Raji (cell line): ENCODE data around the gene RADIL.

Experiments used
- POLR2A ChIP-seq: IDR thresholded peaks from 2 replicates; pipeline ENCODE4 v1.6.1; 2011; ENCODE audit warnings: low read depth, low read length, control low read depth; ENCODE audit not compliant: insufficient read depth

The RADIL gene

DNA sequence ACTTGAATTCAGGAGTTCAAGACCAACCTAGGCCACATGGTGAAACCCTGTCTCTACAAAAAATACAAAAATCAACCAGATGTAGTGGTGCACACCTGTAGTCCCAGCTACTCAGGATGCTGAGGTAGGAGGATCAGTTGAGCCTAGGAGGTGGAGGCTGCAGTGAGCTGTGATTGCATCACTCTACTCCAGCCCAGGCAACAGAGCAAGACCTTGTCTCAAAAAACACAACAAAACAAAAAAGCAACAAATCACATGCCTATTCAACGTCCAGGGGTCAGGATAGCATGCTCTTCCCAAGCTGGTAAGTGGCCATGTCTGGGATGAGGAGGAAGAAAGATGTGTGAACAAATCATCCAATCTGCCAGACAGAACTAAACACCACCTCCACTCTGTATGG lies 6.2 kb upstream of the RADIL start:
- no peak for TF ChIP-seq POLR2A

DNA sequence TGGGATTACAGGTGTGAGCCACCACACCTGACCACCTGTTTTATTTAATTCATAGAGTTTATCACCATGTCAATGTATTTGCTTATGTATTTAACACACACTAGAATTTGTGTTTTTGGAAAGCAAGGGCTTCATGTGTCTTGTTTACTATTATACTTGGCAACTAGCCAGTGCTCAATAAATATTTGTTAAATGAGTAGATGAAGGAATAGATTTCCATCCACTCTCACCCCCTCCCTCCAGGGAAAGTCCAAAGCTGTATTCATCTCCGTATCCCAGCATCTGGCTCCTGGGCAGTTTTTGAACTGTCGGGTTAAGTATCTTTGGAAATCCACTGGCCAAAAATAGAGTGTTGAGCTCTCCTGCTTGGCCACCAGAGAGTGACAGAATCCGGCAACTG lies 4.6 kb upstream of the RADIL start:
- no peak for TF ChIP-seq POLR2A

DNA sequence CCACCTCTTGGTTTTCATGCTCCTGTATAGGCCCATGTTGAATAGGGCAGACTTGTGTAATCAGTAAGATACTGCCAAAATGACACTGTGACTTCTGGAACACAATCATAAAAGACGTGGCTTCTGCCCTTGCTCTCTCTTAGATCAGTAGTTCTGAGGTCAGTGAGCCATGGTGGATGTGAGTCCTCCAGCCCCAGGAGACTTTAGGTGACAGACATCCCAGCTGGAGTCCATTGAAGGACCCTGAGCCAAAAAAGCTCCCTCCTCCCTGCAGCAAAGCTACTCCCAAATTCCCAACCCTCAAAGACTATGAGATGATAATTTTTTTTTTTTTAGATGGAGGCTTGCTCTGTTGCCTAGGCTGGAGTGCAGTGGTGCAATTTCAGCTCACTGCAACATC lies 3.2 kb upstream of the RADIL start:
- TF ChIP-seq POLR2A, result no peak

DNA sequence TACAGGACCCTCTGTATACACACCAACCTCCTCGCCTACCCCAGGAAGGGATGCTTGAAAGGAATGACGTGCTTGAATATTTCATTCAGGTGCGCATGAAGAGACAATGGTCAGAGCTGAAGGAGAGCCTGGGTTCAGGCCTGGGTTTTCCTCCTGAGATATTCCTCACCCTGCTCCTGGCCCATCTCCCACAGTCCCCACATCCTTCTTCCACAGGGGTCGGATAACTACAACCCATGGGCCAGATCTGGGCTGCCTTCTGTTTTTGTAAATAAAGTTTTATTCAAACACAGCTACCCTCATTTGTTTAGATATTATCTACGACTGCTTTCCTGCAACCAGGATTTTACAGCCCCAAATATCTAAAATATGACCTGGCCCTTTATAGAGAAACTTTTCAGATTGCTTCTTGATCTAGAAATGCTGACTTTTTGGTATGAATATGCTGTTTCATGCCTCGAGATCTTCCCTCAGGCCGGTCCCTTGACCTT lies 1.8 kb upstream of the RADIL start:
- no peak for TF ChIP-seq POLR2A

DNA sequence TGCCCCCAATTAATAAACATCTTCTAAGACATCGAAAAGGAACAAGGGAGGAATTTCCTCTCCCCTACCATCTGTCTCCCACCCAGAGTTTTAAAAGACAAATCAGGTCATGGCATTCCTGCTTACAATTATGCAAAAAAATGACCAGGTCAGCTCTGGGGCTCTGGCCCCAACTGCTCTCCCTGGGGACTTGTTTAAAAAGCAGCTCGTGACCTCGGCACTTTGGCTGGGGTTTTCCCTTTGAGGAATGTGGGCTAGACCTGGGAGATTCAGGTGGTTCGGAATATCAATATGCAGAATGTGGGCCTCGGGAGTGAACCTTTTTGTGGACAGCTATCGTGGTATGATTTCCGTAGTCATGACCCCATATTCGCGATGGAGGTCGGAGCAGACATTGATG lies 648 bp upstream of the RADIL start:
- no peak for TF ChIP-seq POLR2A

DNA sequence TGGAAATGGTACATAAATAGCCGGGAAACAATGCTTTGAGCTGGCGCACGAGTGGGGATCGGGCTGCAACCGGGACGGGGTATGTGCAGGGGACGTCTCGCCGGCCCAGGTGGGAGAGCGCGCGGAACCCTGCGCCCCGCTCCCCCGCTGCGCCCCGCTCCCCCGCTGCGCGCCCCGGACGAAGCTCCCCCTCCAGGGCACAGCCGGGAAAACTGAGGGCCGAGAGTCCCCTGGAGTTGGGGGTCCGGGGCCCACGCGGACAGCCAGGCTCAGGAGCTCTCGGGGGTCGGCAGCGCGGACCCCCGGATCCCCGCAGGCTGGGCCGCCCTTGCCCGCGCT lies 514 bp downstream of the RADIL start:
- no peak for TF ChIP-seq POLR2A

DNA sequence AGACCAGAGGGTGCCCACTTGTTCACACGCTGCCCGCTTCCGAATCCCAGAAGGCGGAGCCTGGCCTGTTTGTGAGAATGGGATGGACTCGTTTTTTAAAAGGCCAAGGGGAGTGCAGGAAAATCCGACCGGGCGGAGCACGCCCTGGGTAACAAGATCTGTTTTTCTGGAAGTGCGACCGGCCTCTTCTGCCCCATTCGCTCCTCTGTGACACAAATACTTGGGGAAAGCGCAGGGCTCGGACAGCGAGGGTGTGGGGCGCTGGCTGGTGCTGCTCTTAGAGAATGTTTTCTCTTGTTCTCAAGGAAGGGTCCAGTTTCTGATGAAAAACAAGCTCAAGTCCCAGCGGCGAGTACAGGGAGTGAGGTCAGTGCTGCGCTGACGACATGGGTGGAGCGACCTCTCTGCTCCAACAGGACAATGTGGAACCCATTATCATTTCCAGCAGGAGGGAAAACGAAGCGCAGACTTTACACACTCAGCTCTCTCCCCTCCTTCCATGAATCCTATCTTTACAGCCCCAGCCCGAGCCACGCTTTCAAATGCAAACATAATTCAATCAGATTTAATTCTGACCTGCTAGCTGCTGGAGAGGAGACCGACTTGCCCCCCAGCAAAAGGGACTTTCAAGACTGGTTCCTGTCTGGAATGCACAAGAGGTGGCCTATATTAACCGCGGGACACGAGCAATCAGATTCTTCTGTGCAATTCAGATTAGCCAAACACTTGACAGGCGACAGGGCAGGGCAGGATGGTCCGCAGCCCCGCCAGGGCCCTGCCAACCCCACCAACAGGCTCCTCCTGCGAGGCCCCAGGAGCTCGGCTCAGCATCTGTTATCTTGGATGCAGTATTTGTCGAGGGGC lies 1.1 kb downstream of the RADIL start:
- TF ChIP-seq POLR2A, result no peak

DNA sequence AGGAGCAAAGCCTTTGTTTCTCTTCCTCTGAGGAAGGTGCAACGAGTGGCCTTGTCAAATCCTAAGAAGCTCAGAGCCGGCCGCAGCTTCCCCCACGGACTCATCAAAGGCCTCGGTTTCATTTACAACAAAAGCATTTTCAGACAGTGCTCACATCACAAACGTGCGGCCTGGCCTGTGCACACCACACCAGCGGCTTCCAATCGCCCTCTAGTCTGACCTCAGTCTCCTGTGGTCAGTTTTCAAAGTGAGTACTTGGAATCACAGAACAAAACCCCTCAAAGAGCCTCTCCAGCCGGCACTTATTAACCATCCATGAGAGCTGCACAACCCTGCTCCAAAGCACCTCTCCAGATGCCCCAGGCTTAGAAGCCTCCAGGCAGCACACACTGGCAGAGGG lies 3.3 kb downstream of the RADIL start:
- no peak for TF ChIP-seq POLR2A

DNA sequence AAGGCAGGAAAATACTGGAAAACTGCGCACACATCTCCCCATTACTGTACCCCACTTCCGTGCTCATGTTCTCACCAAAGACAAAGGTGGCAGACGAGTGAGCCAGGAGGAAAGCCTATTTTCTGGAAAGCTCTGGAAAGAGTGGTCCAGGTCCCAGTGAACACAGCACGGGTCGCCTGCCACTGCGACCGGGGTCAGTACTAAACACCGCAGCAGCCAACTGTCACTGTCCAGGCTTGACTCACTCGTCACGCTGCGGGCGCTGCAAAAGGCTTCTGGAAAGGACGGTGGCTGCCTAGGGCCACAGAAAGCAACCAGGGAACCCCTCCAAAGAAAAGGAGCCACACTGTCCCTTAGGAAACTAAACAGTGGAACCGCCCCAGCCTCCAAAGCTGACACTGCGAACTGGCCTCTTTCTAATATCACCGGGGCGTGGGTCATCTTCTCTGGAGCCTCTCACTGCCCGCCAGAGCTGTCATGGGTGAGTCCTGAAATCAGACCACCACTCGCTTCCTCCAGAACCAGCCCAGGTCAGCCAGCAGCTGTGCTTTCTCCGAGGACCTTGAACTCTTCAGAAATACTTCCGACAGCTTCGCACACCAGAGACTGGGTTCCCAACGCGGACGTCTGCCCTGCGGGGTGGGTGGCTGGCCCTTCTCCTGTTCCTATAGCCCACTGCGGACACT lies 4.0 kb downstream of the RADIL start:
- TF ChIP-seq POLR2A, result no peak

DNA sequence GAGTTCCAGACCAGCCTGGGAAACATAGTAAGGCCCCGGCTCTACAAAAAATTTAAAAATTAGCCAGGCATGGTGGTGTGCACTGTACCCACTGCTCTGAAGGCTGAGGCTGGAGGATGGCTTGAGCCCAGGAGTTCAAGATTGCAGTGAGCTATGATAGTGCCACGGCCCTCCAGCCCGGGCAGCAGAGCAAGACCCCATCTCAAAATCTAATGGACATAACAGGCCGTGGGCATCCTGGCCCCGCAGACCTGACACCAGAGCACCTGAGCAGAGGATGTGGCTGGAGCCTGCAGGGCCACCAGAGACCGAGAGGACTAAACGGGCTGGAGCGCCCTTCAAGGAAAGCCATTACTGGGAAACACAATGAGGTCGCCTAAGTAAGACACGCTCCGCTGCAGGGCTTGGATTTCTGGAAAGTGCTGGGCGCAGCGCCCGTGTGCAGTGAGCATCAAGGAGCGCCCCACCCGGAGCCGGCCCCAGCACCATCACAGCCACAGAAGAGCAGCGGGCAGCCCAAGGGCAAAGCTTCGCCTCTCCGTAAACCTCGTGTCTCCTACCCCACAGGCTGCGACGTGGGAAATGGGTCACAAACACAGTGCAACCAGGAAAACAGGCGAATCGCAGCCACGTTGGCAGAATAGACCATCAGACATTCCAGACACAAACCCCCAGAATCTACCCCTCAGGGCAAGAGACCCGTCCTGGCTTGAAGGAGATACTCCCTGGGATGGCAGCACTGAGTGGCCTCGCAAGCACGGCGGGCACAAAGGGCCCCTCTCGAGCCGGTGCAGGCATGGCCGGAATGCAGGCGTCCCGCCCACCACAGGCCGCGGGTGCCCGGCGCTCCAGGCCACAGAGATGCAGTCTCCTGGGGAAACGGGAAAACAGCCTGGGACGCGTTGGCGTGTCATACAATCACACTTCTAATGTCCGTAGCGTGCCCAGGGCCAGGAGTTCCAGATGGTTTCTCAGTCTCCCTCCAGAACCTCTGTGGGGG lies 4.9 kb downstream of the RADIL start:
- TF ChIP-seq POLR2A, result no peak

DNA sequence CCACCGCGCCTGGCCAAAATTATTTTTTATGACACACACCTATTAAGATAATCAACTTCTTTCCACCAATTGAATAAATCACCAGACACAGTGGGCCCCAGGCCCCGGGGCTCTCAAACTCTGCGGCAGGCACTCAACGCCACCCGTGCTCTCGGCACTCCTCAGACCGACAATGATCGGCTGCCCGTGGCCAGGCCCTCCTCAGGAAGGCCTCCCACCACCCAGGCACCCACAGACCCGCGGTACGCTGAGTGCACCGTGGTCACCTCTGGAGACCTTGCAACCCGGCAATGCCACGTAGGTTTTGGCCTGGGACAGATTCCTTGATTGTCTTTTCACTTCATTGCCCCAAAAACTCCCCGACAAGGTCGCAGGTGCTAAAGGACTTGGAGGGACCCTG lies 6.9 kb downstream of the RADIL start:
- no peak for TF ChIP-seq POLR2A

DNA sequence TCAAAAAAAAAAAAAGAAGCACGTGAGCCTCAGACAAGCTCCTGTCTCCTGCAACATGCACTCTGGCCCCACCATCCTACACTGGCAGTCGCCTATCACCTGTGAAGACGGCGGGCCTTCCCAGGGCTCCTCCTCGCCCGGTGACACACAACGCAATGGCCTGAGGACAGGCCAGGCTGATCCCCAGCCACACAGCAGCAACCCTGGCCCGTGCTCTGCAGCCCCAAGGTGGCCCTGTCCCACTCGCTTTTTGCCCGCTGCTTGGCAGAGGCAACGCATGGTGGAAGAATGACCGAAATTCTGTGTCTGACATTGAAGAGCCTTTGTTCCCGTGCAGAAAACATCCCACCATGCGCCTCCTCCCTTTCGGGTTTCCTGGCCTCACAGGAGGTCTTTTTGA lies 8.1 kb downstream of the RADIL start:
- TF ChIP-seq POLR2A, result no peak

DNA sequence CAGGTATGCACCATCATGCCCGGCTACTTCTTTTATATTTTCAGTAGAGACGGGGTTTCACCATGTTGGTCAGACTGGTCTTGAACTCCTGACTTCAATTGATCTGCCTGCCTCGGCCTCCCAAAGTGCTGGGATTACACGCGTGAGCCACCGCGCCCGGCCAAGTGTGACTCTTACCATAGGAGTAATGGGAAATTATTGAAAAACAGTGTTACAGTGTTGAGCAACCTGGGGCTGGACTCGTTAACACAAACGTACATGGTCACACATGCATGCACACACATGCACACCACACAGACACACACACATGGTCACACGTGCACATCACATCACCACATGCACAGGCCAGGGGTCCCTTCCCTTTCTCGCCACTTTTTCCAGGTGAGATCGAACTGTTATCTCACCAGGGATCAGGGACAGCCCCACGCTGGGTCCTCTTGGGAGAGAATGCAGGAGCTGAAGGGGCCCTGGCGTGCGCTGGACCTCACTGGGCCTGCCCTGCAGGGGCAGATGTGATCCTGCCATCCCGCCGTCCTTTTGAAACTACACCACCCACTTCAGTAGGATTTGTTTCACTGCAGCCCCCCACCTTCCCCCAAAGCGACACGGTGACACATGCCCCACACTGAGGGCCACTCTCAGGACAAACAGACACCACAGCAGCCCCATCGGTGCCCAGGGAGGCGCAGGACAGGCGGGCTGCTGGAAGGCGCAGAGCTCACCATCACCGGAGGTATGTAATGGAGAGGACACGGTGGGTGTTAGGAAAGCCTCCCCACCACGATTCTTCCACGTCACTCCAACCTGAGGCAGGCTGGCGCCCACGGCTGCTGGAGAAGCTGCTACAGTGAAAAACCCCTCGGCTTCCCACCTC lies 10.2 kb downstream of the RADIL start:
- no peak for TF ChIP-seq POLR2A

DNA sequence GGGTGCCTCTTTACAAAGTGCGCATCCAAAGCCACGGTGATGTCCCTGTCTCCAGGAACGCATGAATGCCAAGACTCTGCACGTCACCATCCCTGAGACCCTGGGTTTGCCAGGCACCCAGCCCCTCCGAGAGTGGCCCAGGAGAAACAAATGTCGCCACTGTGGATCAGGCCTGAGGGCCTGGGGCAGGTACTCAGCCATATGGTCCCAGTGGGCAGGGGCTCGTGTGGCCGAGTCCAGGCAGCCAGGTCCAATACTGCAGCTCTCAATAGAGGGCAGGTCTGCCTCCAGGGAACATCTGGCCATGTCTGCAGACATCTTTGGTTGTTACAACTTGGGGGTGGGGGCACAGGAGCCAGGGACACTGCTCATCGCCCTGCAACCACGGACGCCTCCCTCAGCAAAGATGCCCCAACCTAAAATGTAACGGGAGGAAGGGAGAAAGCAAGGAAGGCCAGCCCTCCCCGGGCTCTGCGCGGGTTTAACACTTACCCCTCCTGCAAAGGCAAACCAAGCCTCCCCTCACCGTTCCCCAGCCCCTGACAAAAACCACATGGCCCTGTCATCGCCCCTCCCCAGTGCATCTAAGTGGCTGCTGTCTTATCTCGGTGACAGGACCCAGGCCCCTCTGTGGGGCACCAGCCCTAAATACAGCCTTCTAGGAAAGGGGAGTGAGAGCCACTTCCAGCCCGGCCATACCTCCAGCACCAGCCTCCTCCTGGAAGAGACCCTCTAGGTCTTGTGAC lies 11.4 kb downstream of the RADIL start:
- TF ChIP-seq POLR2A, result no peak
